Trophoblast cell (in vitro differentiated cells and primary cell): ENCODE results near the gene PLPP6.

Source experiments
- DNase-seq, 2 donors: peaks; one replicate each; pipeline ENCODE4 v3.0.0-alpha.2; 2016
- H2AFZ ChIP-seq: 2 replicates; pipeline ENCODE4 v1.6.1; 2013; ENCODE audit warnings: low read length, moderate library complexity, mild to moderate bottlenecking; ENCODE audit not compliant: insufficient read depth, poor library complexity
- H2AK5ac ChIP-seq: 2 replicates; pipeline ENCODE4 v1.6.1; 2013; ENCODE audit warnings: mild to moderate bottlenecking, low read length
- H2BK120ac ChIP-seq: 2 replicates; pipeline ENCODE4 v1.6.1; 2013; ENCODE audit warnings: low read length, mild to moderate bottlenecking, moderate library complexity; ENCODE audit not compliant: insufficient read depth, poor library complexity
- H2BK12ac ChIP-seq: 2 replicates; pipeline ENCODE4 v1.6.1; 2013; ENCODE audit warnings: mild to moderate bottlenecking, low read length, moderate library complexity
- H2BK5ac ChIP-seq: 2 replicates; pipeline ENCODE4 v1.6.1; 2013; ENCODE audit warnings: low read length, low read depth, moderate library complexity, mild to moderate bottlenecking; ENCODE audit not compliant: poor library complexity
- H3K14ac ChIP-seq: 2 replicates; pipeline ENCODE4 v1.6.1; 2013; ENCODE audit warnings: mild to moderate bottlenecking, low read length
- H3K18ac ChIP-seq: 2 replicates; pipeline ENCODE4 v1.6.1; 2013; ENCODE audit warnings: mild to moderate bottlenecking, low read length
- H3K23ac ChIP-seq: 2 replicates; pipeline ENCODE4 v1.6.1; 2013; ENCODE audit warnings: low read length
- H3K27ac ChIP-seq: 2 replicates; pipeline ENCODE4 v1.5.1; 2013; ENCODE audit warnings: low read depth, mild to moderate bottlenecking, inconsistent platforms, low read length, moderate library complexity
- H3K27me3 ChIP-seq: 2 replicates; pipeline ENCODE4 v1.6.1; 2013; ENCODE audit warnings: inconsistent platforms, mild to moderate bottlenecking, low read length, moderate library complexity; ENCODE audit not compliant: insufficient read depth
- H3K36me3 ChIP-seq, 2 experiments: 1 replicate in 1 of 2; 2 replicates in 1 of 2; pipeline ENCODE4 v1.6.1; 2013; ENCODE audit warnings: low read length in 2 of 2, mild to moderate bottlenecking in 2 of 2, moderate library complexity in 1 of 2; ENCODE audit not compliant: insufficient read depth in 2 of 2, control insufficient read depth in 1 of 2
- H3K4ac ChIP-seq: 2 replicates; pipeline ENCODE4 v1.6.1; 2013; ENCODE audit warnings: low read depth, mild to moderate bottlenecking, low read length, moderate library complexity
- H3K4me1 ChIP-seq, 2 experiments: 1 replicate in 1 of 2; 2 replicates in 1 of 2; pipeline ENCODE4 v1.6.1; 2013; ENCODE audit warnings: low read length in 2 of 2, mild to moderate bottlenecking in 2 of 2, moderate library complexity in 1 of 2; ENCODE audit not compliant: insufficient read depth in 2 of 2, control insufficient read depth in 1 of 2
- H3K4me2 ChIP-seq: 2 replicates; pipeline ENCODE4 v1.6.1; 2013; ENCODE audit warnings: inconsistent platforms, mild to moderate bottlenecking, low read length, moderate library complexity
- H3K4me3 ChIP-seq: 2 replicates; pipeline ENCODE4 v1.5.1; 2013; ENCODE audit warnings: mild to moderate bottlenecking, low read depth, low read length, inconsistent platforms
- H3K79me1 ChIP-seq: one replicate; pipeline ENCODE4 v1.6.1; 2013; ENCODE audit warnings: low read length
- H3K79me2 ChIP-seq: 2 replicates; pipeline ENCODE4 v1.6.1; 2013; ENCODE audit warnings: low read length, mild to moderate bottlenecking; ENCODE audit not compliant: control insufficient read depth, insufficient read depth, poor library complexity
- H3K9ac ChIP-seq: 2 replicates; pipeline ENCODE4 v1.6.1; 2013; ENCODE audit warnings: mild to moderate bottlenecking, low read length
- H3K9me3 ChIP-seq: 2 replicates; pipeline ENCODE4 v1.6.1; 2013; ENCODE audit warnings: low read depth, mild to moderate bottlenecking, control low read depth, inconsistent platforms, low read length; ENCODE audit not compliant: insufficient read depth
- H4K12ac ChIP-seq: 2 replicates; pipeline ENCODE4 v1.6.1; 2013; ENCODE audit warnings: low read depth, mild to moderate bottlenecking, low read length, moderate library complexity
- H4K8ac ChIP-seq: 2 replicates; pipeline ENCODE4 v1.6.1; 2013; ENCODE audit warnings: low read depth, mild to moderate bottlenecking, low read length, moderate library complexity
- H4K91ac ChIP-seq: one replicate; pipeline ENCODE4 v1.6.1; 2013; ENCODE audit warnings: low read depth, mild to moderate bottlenecking, low read length, moderate library complexity
- WGBS: extraction: QIAGEN DNeasy Blood & Tissue Kit; methylation state at CpG from one replicate; pipeline ENCODE4 v1.1.7; 2013; ENCODE audit warnings: missing lambda C conversion rate; ENCODE audit not compliant: insufficient read length, insufficient coverage; ENCODE audit errors: extremely low coverage; 5-methylcytosine and 5-hydroxymethylcytosine counted together

The PLPP6 gene

DNA sequence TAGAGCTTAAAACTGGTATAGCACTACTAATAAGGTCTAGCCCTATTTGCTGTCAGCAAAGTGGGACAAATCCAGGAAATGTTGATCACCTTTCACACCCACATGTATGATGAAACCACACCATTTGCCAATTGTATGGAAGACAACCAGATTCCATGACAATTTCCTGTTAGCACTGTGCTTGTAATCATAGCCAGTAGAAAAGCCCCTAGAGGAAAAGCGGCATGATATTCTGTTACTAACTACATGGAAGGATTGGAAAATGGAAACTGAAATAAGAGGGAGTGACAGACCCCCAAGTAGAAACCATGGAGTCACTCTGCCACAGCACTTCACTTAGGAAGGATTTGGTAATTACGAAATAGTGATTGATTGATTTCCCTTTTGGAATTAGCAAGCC lies 3.3 kb downstream of the PLPP6 start:
- no peak overlapping the region for H3K27ac ChIP-seq
- no peak overlapping the region for H4K12ac ChIP-seq
- H2AK5ac ChIP-seq: no peak overlapping the region
- H3K36me3 ChIP-seq: no peaks in the 10 kb centered on the region
- no peak overlapping the region for H2BK12ac ChIP-seq
- no peak overlapping the region for H3K4ac ChIP-seq
- DNase-seq: peak in 1 of 2 donors; percentile 8
- H3K79me1 ChIP-seq: peaks cover 5% of the 10 kb centered on the region
- no peak overlapping the region for H3K9ac ChIP-seq
- H3K23ac ChIP-seq: no peak overlapping the region
- H2BK5ac ChIP-seq: no peak overlapping the region
- H3K27me3 ChIP-seq: no peaks in the 10 kb centered on the region
- no peak overlapping the region for H4K91ac ChIP-seq
- no peak overlapping the region for H2BK120ac ChIP-seq
- no peak overlapping the region for H4K8ac ChIP-seq
- H3K4me1 ChIP-seq: peaks cover 7 to 8% of the 10 kb centered on the region in 2 experiments
- no peak overlapping the region for H3K18ac ChIP-seq
- H3K9me3 ChIP-seq: no peaks in the 10 kb centered on the region
- no peak overlapping the region for H3K4me2 ChIP-seq
- H2AFZ ChIP-seq: no peak overlapping the region
- no CpG with 5 or more reads among the region's 2 CpGs for WGBS
- H3K4me3 ChIP-seq: no peak overlapping the region
- peaks cover 6% of the 10 kb centered on the region for H3K79me2 ChIP-seq
- H3K14ac ChIP-seq: no peak overlapping the region

DNA sequence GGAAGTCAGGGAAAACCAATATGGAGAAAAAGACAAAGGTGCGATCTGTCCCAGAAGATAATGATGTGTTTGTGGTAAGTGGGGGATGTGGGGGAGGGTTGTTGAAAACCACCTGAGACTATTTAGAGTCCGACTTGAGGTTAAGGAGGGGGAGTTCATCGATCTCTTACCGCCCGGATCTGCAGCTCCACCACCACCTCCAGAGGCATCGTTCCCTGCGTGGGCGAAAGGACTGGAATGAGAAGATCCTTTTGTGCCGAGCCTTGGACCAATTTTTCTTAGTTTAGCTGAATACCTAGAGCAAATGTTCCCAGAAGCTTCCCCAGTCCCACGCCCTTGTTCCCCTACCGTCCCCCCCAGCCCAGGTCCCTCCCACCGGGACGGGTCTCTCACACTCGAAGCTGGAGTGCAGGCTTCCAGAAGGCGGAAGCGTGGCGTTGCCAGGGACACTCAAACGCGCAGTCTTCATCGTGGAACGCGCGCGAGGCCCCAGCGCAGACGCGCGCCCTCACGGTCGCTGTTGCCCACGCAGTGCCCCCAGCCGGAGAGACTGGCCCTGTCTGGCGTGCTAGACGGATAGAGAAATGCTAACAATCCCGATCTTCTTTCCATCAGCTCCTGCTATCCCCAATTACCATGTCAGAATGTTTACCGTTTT lies 4.1 kb downstream of the PLPP6 start, which contains the start of gene SPATA6L:
TSS of gene SPATA6L (minus strand) at position 439 of the 658 bp plus-strand sequence. CDS start at position 209, 230 bp downstream.
- Histone ChIP-seq H2BK120ac (peak within 1 kb of the TSS; percentile 11), H2AFZ (peak within 1 kb of the TSS; percentile 52), H3K36me3 (no peaks in the 10 kb centered on the region), H3K79me1 (peaks cover 5% of the 10 kb centered on the region), H3K79me2 (peaks cover 6% of the 10 kb centered on the region), H3K23ac (no peak within 1 kb of the TSS), H4K8ac (peak within 1 kb of the TSS; percentile 37), H2AK5ac (no peak within 1 kb of the TSS), H4K91ac (peak within 1 kb of the TSS; percentile 8), H2BK12ac (peak within 1 kb of the TSS; percentile 24), H3K4me3 (peak within 1 kb of the TSS; percentile 33), H3K18ac (peak within 1 kb of the TSS; percentile 79), H4K12ac (peak within 1 kb of the TSS; percentile 69), H2BK5ac (no peak within 1 kb of the TSS), H3K4me2 (peak within 1 kb of the TSS; percentile 77), H3K27ac (no peak within 1 kb of the TSS), H3K27me3 (no peaks in the 10 kb centered on the region), H3K14ac (peak within 1 kb of the TSS; percentile 57), H3K9me3 (no peaks in the 10 kb centered on the region), H3K4me1 (peaks cover 7 to 8% of the 10 kb centered on the region in 2 experiments), H3K4ac (no peak within 1 kb of the TSS), H3K9ac (peak within 1 kb of the TSS; percentile 46)
- peak; percentile 26 to 61 for DNase-seq
- no CpG with 5 or more reads among the region's 36 CpGs for WGBS

DNA sequence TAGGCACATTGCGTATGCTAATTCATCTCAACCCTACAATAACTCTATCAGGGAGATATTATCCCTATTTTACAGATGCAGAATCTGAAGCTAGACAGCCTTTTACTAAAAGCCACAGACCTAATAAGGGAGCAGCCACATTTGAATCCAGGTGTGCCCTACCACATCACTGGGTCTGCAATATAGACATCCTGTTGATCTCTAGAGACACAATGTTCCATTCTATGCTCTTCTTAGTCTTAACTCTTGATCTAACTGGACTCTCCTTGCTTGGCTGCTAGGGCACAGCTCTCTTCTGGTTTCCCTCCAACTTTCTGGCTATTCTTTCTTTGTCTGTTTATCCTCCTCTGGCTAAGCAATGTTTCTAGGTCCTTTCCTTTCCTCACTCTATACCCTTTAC lies 5.6 kb downstream of the PLPP6 start:
- no peak overlapping the region for H3K18ac ChIP-seq
- no peak overlapping the region for H2AFZ ChIP-seq
- no peak overlapping the region for H3K23ac ChIP-seq
- no peak overlapping the region for H4K8ac ChIP-seq
- H3K36me3 ChIP-seq: no peaks in the 10 kb centered on the region
- no peak overlapping the region for H3K4ac ChIP-seq
- no peak overlapping the region for H3K14ac ChIP-seq
- DNase-seq: no peak
- no peak overlapping the region for H3K9ac ChIP-seq
- no CpG with 5 or more reads among the region's 1 CpG for WGBS
- no peak overlapping the region for H2AK5ac ChIP-seq
- no peaks in the 10 kb centered on the region for H3K27me3 ChIP-seq
- no peak overlapping the region for H3K4me2 ChIP-seq
- H3K9me3 ChIP-seq: no peaks in the 10 kb centered on the region
- no peak overlapping the region for H2BK5ac ChIP-seq
- H2BK12ac ChIP-seq: no peak overlapping the region
- peaks cover 5 to 6% of the 10 kb centered on the region in 2 experiments for H3K4me1 ChIP-seq
- no peak overlapping the region for H3K27ac ChIP-seq
- peaks cover 1% of the 10 kb centered on the region for H3K79me2 ChIP-seq
- H4K91ac ChIP-seq: no peak overlapping the region
- no peak overlapping the region for H2BK120ac ChIP-seq
- H3K79me1 ChIP-seq: no peaks in the 10 kb centered on the region
- no peak overlapping the region for H3K4me3 ChIP-seq
- no peak overlapping the region for H4K12ac ChIP-seq

DNA sequence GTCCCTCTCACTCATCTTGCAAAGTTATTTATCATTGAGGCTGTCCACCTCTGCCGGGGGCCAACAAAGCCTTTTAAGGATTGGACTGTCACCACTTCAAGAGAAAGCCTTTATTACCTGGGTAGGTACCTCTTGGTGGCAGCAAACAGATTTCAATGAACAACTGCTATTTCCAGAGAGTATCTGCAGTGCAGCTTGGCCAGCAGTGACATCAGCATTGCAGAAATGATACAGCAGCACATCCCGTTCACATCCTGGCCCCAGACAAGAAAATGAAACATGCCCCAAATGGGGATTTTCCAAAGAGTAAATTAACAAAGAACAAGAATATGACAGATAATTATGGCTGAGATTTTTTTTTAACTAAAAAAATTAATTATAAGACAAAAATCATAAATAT lies 6.5 kb downstream of the PLPP6 start:
- no peaks in the 10 kb centered on the region for H3K79me1 ChIP-seq
- H2AK5ac ChIP-seq: no peak overlapping the region
- H4K91ac ChIP-seq: no peak overlapping the region
- WGBS: no CpG with 5 or more reads among the region's 2 CpGs
- H2BK120ac ChIP-seq: no peak overlapping the region
- H2BK12ac ChIP-seq: no peak overlapping the region
- H4K8ac ChIP-seq: no peak overlapping the region
- no peak overlapping the region for H3K4me3 ChIP-seq
- H3K23ac ChIP-seq: no peak overlapping the region
- H3K14ac ChIP-seq: no peak overlapping the region
- no peak overlapping the region for H4K12ac ChIP-seq
- H3K4me1 ChIP-seq: no peaks in the 10 kb centered on the region
- H3K18ac ChIP-seq: no peak overlapping the region
- no peaks in the 10 kb centered on the region for H3K9me3 ChIP-seq
- H3K79me2 ChIP-seq: peaks cover 1% of the 10 kb centered on the region
- no peaks in the 10 kb centered on the region for H3K27me3 ChIP-seq
- H2AFZ ChIP-seq: no peak overlapping the region
- no peaks in the 10 kb centered on the region for H3K36me3 ChIP-seq
- H3K27ac ChIP-seq: no peak overlapping the region
- H3K4ac ChIP-seq: no peak overlapping the region
- no peak for DNase-seq
- H3K4me2 ChIP-seq: no peak overlapping the region
- H2BK5ac ChIP-seq: no peak overlapping the region
- H3K9ac ChIP-seq: no peak overlapping the region
